Trophoblast cell (in vitro differentiated cells and primary cell): ENCODE data around the gene MAP4K2.

Experiments
- DNase-seq, 2 donors: peaks; one replicate each; pipeline ENCODE4 v3.0.0-alpha.2; 2016
- H2AFZ ChIP-seq: 2 replicates; pipeline ENCODE4 v1.6.1; 2013; ENCODE audit warnings: low read length, moderate library complexity, mild to moderate bottlenecking; ENCODE audit not compliant: insufficient read depth, poor library complexity
- H2AK5ac ChIP-seq: 2 replicates; pipeline ENCODE4 v1.6.1; 2013; ENCODE audit warnings: mild to moderate bottlenecking, low read length
- H2BK120ac ChIP-seq: 2 replicates; pipeline ENCODE4 v1.6.1; 2013; ENCODE audit warnings: low read length, mild to moderate bottlenecking, moderate library complexity; ENCODE audit not compliant: insufficient read depth, poor library complexity
- H2BK12ac ChIP-seq: 2 replicates; pipeline ENCODE4 v1.6.1; 2013; ENCODE audit warnings: mild to moderate bottlenecking, low read length, moderate library complexity
- H2BK5ac ChIP-seq: 2 replicates; pipeline ENCODE4 v1.6.1; 2013; ENCODE audit warnings: low read length, low read depth, moderate library complexity, mild to moderate bottlenecking; ENCODE audit not compliant: poor library complexity
- H3K14ac ChIP-seq: 2 replicates; pipeline ENCODE4 v1.6.1; 2013; ENCODE audit warnings: mild to moderate bottlenecking, low read length
- H3K18ac ChIP-seq: 2 replicates; pipeline ENCODE4 v1.6.1; 2013; ENCODE audit warnings: mild to moderate bottlenecking, low read length
- H3K23ac ChIP-seq: 2 replicates; pipeline ENCODE4 v1.6.1; 2013; ENCODE audit warnings: low read length
- H3K27ac ChIP-seq: 2 replicates; pipeline ENCODE4 v1.5.1; 2013; ENCODE audit warnings: low read depth, mild to moderate bottlenecking, inconsistent platforms, low read length, moderate library complexity
- H3K27me3 ChIP-seq: 2 replicates; pipeline ENCODE4 v1.6.1; 2013; ENCODE audit warnings: inconsistent platforms, mild to moderate bottlenecking, low read length, moderate library complexity; ENCODE audit not compliant: insufficient read depth
- H3K36me3 ChIP-seq, 2 experiments: 1 replicate in 1 of 2; 2 replicates in 1 of 2; pipeline ENCODE4 v1.6.1; 2013; ENCODE audit warnings: low read length in 2 of 2, mild to moderate bottlenecking in 2 of 2, moderate library complexity in 1 of 2; ENCODE audit not compliant: insufficient read depth in 2 of 2, control insufficient read depth in 1 of 2
- H3K4ac ChIP-seq: 2 replicates; pipeline ENCODE4 v1.6.1; 2013; ENCODE audit warnings: low read depth, mild to moderate bottlenecking, low read length, moderate library complexity
- H3K4me1 ChIP-seq, 2 experiments: 1 replicate in 1 of 2; 2 replicates in 1 of 2; pipeline ENCODE4 v1.6.1; 2013; ENCODE audit warnings: low read length in 2 of 2, mild to moderate bottlenecking in 2 of 2, moderate library complexity in 1 of 2; ENCODE audit not compliant: insufficient read depth in 2 of 2, control insufficient read depth in 1 of 2
- H3K4me2 ChIP-seq: 2 replicates; pipeline ENCODE4 v1.6.1; 2013; ENCODE audit warnings: inconsistent platforms, mild to moderate bottlenecking, low read length, moderate library complexity
- H3K4me3 ChIP-seq: 2 replicates; pipeline ENCODE4 v1.5.1; 2013; ENCODE audit warnings: mild to moderate bottlenecking, low read depth, low read length, inconsistent platforms
- H3K79me1 ChIP-seq: one replicate; pipeline ENCODE4 v1.6.1; 2013; ENCODE audit warnings: low read length
- H3K79me2 ChIP-seq: 2 replicates; pipeline ENCODE4 v1.6.1; 2013; ENCODE audit warnings: low read length, mild to moderate bottlenecking; ENCODE audit not compliant: control insufficient read depth, insufficient read depth, poor library complexity
- H3K9ac ChIP-seq: 2 replicates; pipeline ENCODE4 v1.6.1; 2013; ENCODE audit warnings: mild to moderate bottlenecking, low read length
- H3K9me3 ChIP-seq: 2 replicates; pipeline ENCODE4 v1.6.1; 2013; ENCODE audit warnings: low read depth, mild to moderate bottlenecking, control low read depth, inconsistent platforms, low read length; ENCODE audit not compliant: insufficient read depth
- H4K12ac ChIP-seq: 2 replicates; pipeline ENCODE4 v1.6.1; 2013; ENCODE audit warnings: low read depth, mild to moderate bottlenecking, low read length, moderate library complexity
- H4K8ac ChIP-seq: 2 replicates; pipeline ENCODE4 v1.6.1; 2013; ENCODE audit warnings: low read depth, mild to moderate bottlenecking, low read length, moderate library complexity
- H4K91ac ChIP-seq: one replicate; pipeline ENCODE4 v1.6.1; 2013; ENCODE audit warnings: low read depth, mild to moderate bottlenecking, low read length, moderate library complexity
- WGBS: extraction: QIAGEN DNeasy Blood & Tissue Kit; methylation state at CpG from one replicate; pipeline ENCODE4 v1.1.7; 2013; ENCODE audit warnings: missing lambda C conversion rate; ENCODE audit not compliant: insufficient read length, insufficient coverage; ENCODE audit errors: extremely low coverage; 5-methylcytosine and 5-hydroxymethylcytosine counted together

Gene MAP4K2

DNA sequence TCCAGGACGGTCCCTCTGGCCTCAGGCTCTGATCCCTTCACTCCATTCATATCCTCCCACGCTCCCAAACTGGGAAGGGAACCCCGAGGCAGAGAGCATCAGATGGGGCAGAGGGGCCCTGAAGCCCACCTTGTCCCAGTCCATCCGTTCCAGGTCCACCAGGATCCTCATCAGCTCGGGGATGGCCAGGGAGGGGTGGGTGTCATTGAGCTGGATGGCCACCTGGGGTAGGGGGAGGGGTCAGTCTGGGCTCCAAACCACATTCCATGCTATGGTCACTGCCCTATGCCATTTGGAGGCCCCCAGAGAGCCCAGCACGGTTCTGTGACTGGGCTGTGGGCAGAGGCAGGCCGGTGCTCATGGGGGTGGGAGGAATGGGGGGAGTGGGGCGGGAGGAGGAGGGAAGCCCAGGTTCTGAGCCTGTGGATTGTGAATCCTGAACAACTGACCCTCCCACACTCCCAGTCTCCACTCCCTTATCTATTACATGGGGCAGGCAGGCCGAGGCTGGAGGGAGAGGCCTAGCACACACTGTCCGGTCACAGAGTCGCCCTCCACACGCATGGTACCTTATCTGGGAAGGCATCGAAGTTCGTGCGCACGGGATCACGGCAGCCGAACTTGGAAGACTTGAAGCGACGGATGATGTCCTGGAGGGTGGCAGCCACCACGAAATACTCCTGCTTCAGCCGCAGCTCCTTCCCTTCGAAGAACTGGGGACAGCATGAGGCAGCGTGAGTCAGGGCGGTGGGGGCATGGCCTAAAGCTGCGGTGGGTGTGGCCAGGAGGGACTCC, 48.7 kb downstream of the MAP4K2 start:
- H3K4me2 ChIP-seq = no peak overlapping the region
- no peaks in the 10 kb centered on the region for H3K9me3 ChIP-seq
- no peaks in the 10 kb centered on the region for H3K36me3 ChIP-seq
- no peak overlapping the region for H3K4ac ChIP-seq
- no peak for DNase-seq
- H3K27ac ChIP-seq = no peak overlapping the region
- no peak overlapping the region for H2AFZ ChIP-seq
- no peak overlapping the region for H3K9ac ChIP-seq
- H2BK12ac ChIP-seq = no peak overlapping the region
- no peak overlapping the region for H3K4me3 ChIP-seq
- H3K27me3 ChIP-seq = no peaks in the 10 kb centered on the region
- H2AK5ac ChIP-seq = no peak overlapping the region
- no peak overlapping the region for H3K18ac ChIP-seq
- no CpG with 5 or more reads among the region's 26 CpGs for WGBS
- no peak overlapping the region for H4K8ac ChIP-seq
- H4K91ac ChIP-seq = no peak overlapping the region
- H3K79me2 ChIP-seq = no peaks in the 10 kb centered on the region
- no peaks in the 10 kb centered on the region for H3K79me1 ChIP-seq
- H3K14ac ChIP-seq = no peak overlapping the region
- no peak overlapping the region for H2BK120ac ChIP-seq
- no peak overlapping the region for H4K12ac ChIP-seq
- peaks cover 2 to 3% of the 10 kb centered on the region in 2 experiments for H3K4me1 ChIP-seq
- H3K23ac ChIP-seq = no peak overlapping the region
- H2BK5ac ChIP-seq = no peak overlapping the region

DNA sequence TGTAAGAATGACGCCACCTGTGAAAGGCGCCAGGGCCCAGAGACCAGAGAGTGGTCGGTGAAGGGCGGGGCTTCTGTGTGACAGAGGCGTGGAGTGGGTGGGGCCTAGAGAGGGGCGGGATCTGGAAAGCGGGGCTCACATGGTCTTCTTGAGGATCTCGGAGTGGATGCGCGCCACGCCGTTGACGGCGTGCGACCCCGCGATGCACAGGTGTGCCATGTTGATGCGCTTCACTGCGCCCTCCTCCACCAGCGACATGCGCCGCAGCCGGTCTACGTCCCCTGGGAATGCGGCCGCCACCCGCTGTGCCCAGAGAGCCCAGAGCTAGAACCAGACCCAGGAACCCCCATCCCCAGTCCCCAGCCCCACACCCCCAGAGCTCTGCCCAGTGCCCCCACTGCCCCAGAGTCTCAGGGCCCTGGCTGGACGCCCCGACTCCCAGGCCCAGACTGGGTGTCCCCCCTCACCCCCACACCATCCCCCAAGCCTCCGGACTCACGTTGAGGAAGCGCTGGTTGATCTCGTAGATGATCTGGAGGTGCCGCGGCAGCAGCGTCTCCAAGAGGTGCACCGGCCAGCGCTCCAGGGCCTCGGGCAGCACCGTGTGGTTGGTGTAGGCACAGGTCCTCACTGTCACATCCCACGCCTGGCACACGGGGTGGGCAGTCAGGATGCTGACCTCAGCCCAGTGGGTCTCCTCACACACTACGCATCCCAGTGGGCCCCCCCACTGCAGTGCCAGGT, 49.5 kb downstream of the MAP4K2 start:
- Histone ChIP-seq H3K9ac (no peak overlapping the region), H3K4me1 (no peaks in the 10 kb centered on the region), H2AK5ac (no peak overlapping the region), H2BK12ac (no peak overlapping the region), H3K27me3 (no peaks in the 10 kb centered on the region), H3K79me1 (no peaks in the 10 kb centered on the region), H3K79me2 (no peaks in the 10 kb centered on the region), H3K4ac (no peak overlapping the region), H2AFZ (no peak overlapping the region), H4K12ac (no peak overlapping the region), H2BK120ac (no peak overlapping the region), H3K14ac (no peak overlapping the region), H3K4me3 (no peak overlapping the region), H3K18ac (no peak overlapping the region), H4K8ac (no peak overlapping the region), H3K4me2 (no peak overlapping the region), H3K9me3 (no peaks in the 10 kb centered on the region), H4K91ac (no peak overlapping the region), H3K36me3 (no peaks in the 10 kb centered on the region), H2BK5ac (no peak overlapping the region), H3K27ac (no peak overlapping the region), H3K23ac (no peak overlapping the region)
- WGBS = no CpG with 5 or more reads among the region's 43 CpGs
- no peak for DNase-seq

DNA sequence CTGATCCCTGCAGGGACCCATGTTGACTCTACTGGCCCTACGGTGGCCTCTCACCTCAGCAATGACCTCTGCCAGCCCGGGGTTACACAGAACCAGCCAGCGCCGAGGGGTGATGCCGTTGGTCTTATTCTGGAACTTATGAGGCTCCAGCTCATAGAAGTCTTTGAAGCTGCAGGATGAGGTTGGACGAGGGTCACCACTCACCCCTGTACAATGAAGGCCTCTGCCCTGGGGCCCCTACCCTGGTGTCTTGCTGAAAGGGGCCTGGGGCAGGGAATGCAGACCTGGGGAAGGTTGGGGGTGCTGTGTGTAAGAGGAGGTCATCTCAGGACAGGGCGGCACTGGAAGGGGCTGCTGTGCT, 50.0 kb downstream of the MAP4K2 start:
- Histone ChIP-seq H2AK5ac (no peak overlapping the region), H2AFZ (no peak overlapping the region), H3K23ac (no peak overlapping the region), H2BK12ac (no peak overlapping the region), H4K91ac (no peak overlapping the region), H3K4me1 (no peaks in the 10 kb centered on the region), H4K12ac (no peak overlapping the region), H3K4me2 (no peak overlapping the region), H3K27me3 (no peaks in the 10 kb centered on the region), H2BK120ac (no peak overlapping the region), H3K36me3 (no peaks in the 10 kb centered on the region), H3K4ac (no peak overlapping the region), H3K79me2 (no peaks in the 10 kb centered on the region), H3K14ac (no peak overlapping the region), H3K18ac (no peak overlapping the region), H3K9me3 (no peaks in the 10 kb centered on the region), H3K9ac (no peak overlapping the region), H3K4me3 (no peak overlapping the region), H4K8ac (no peak overlapping the region), H3K79me1 (no peaks in the 10 kb centered on the region), H2BK5ac (no peak overlapping the region), H3K27ac (no peak overlapping the region)
- WGBS = no CpG with 5 or more reads among the region's 7 CpGs
- DNase-seq = no peak

DNA sequence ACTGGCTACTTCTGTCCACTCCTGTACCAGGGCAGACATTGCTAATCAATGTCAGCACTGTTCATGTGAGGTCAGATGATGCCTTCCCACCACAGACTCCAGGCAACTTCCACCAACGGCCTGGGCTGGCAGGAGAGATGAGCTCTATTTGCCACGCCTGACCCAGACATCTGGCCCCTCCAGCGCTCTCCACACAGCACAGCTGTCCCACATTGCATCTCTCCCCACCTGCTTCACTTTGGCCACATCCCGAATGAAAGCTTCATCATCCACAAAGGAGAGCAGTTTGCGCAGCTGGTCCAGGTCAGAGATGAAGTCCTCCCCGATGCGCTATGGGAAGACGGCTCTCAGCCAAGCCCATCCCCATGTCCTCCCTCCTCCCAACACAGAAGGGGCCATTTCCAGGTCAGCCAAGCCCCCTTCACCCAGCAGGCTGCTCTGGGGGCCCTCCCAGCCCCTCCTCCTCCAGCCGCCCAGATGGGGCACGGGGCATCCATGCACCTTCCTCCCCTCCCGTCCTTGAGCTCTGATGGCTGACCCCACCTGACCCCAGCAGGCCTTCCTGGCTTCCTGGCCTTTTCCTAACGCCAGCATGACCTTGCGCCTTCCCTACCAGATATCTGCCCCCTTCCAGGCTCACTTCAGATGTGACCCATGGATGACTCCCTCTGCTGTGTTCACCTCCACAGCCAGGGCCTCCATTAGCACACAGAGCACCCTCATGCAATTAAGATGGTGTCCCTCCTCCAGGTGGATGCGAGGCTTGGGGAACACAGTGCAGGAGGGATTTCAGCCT, 50.6 kb downstream of the MAP4K2 start:
- Histone ChIP-seq H3K9me3 (no peaks in the 10 kb centered on the region), H3K9ac (no peak overlapping the region), H3K27ac (no peak overlapping the region), H4K91ac (no peak overlapping the region), H3K4me2 (no peak overlapping the region), H2BK5ac (no peak overlapping the region), H3K14ac (no peak overlapping the region), H3K4me3 (no peak overlapping the region), H2BK12ac (no peak overlapping the region), H4K12ac (no peak overlapping the region), H3K18ac (no peak overlapping the region), H3K36me3 (no peaks in the 10 kb centered on the region), H3K79me2 (no peaks in the 10 kb centered on the region), H3K4me1 (no peaks in the 10 kb centered on the region), H2AFZ (no peak overlapping the region), H3K4ac (no peak overlapping the region), H2AK5ac (no peak overlapping the region), H4K8ac (no peak overlapping the region), H3K79me1 (no peaks in the 10 kb centered on the region), H3K27me3 (no peaks in the 10 kb centered on the region), H3K23ac (no peak overlapping the region), H2BK120ac (no peak overlapping the region)
- WGBS = no CpG with 5 or more reads among the region's 14 CpGs
- DNase-seq = no peak
